ENCODE measurements around the gene DDX51. TPM values are rescaled to one million over a fixed set of nuclear protein-coding genes. Genes with fewer than 3 reads are reported as not detected.

The DDX51 gene
- total RNA-seq, 2 experiments from 2014 or later, result 58.0 to 59.3 TPM

DNA sequence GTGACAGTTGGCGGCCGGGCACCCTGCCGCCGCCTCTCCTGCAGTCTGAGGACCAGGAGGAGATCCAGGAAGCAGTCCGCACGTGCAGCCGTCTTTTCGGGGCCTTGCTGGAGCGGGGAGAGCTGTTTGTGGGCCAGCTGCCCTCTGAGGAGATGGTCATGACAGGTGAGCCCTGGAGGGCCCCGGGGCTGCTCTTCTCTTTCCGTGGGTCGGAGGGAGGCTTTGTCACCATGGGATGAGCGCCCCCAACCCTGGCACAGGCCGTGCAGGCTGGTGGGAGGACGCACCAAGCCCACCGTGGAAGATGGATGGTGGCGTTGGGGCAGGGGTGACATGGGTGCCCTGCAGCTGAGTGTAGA lies 670 bp upstream of the DDX51 start:
- DNase-seq (no peak), ATAC-seq (ENCODE audit: poor library complexity) (peak; percentile 6)
- Mint-ChIP-seq H3K27me3 (no peaks in the 10 kb centered on the region), H3K27ac (peak overlapping the region; percentile 98), H3K4me1 (ENCODE audit: low read depth) (peaks cover 25% of the 10 kb centered on the region), H3K4me3 (peak overlapping the region; percentile 87), H3K36me3 (ENCODE audit: low read depth) (peaks cover 41% of the 10 kb centered on the region), H3K9me3 (no peaks in the 10 kb centered on the region)
- H3K27ac ChIP-seq (ENCODE audit: low read depth in 1 of 2, low read length in 2 of 2), result peak overlapping the region; percentile 60 to 74
- peaks cover 44% of the 10 kb centered on the region for H3K4me1 ChIP-seq (ENCODE audit: insufficient read depth, low read length)
- CTCF ChIA-PET, result no interaction called here
- no peaks in the 10 kb centered on the region for H3K9me3 ChIP-seq (ENCODE audit: control insufficient read depth in 1 of 2, insufficient read depth in 1 of 2, low read length in 2 of 2)
- POLR2A ChIA-PET, result interaction anchor here (1.5 to 1.9 kb wide), 3 partner anchors 9 to 45 kb away, joined by 4 to 8 read pairs (median 6); no protein-coding TSS in a partner anchor
- intact Hi-C loops (cut with DNase I, micrococcal nuclease), result loop anchor here in 1 of 2 experiments (1.0 to 5.0 kb wide), 2 partner anchors 45 to 62 kb away; no protein-coding TSS in a partner anchor
- H3K4me3 ChIP-seq (ENCODE audit: low read length), result peak overlapping the region; percentile 72
- TF ChIP-seq, protein P1, sequence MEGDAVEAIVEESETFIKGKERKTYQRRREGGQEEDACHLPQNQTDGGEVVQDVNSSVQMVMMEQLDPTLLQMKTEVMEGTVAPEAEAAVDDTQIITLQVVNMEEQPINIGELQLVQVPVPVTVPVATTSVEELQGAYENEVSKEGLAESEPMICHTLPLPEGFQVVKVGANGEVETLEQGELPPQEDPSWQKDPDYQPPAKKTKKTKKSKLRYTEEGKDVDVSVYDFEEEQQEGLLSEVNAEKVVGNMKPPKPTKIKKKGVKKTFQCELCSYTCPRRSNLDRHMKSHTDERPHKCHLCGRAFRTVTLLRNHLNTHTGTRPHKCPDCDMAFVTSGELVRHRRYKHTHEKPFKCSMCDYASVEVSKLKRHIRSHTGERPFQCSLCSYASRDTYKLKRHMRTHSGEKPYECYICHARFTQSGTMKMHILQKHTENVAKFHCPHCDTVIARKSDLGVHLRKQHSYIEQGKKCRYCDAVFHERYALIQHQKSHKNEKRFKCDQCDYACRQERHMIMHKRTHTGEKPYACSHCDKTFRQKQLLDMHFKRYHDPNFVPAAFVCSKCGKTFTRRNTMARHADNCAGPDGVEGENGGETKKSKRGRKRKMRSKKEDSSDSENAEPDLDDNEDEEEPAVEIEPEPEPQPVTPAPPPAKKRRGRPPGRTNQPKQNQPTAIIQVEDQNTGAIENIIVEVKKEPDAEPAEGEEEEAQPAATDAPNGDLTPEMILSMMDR (IDR thresholded peaks at IDR 0.05), result no peak
- peaks cover 44% of the 10 kb centered on the region for H3K36me3 ChIP-seq (ENCODE audit: insufficient read depth, low read length)
- H3K27me3 ChIP-seq (ENCODE audit: control insufficient read depth in 1 of 2, insufficient read depth in 2 of 2, low read length in 2 of 2), result no peaks in the 10 kb centered on the region

DNA sequence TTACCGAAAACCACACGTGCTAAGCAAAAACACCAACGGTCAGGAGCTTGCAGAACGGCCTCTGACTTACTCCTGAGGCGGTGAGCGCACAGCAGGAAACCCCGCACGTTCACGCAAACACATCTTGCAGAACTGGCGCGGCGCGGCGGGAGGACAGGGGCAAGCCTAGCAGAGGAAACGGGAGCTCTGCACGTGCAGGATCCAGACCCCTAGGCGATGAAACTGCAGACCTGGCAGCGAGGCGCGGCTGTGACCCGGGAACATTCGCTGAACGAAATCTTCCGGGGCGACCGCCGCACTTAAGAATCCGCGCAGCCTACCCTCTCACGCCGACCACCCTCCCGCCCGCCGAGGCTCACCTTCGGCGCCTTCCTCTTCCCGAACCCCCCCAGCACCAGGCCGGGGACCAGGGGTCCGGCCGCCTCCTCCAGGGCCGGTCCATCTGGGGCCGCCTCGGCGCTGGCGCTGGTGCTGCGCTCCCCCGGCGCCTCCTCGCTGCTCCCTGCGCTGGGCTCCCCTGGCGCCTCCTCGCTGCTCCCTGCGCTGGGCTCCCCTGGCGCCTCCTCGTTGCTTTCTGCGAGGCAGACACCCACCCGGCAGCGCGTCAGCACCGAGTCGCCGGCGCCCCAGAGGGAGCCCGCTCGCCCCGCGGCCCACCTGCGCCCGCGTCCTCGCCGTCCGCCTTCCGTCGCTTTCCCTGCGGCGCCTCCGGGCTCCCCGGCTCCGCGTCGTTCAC lies 615 bp downstream of the DDX51 start:
- peak in 9 of 14 experiments; percentile 18 to 70 (median 26) for DNase-seq
- POLR2A ChIA-PET, result interaction anchor here (0.7 kb wide), 1 partner anchor 42 kb away, joined by 3 read pairs; no protein-coding TSS in a partner anchor
- Histone ChIP-seq H3K4me1 (ENCODE audit: insufficient read depth, low read length) (peaks cover 44% of the 10 kb centered on the region), H3K27me3 (ENCODE audit: control insufficient read depth in 1 of 2, insufficient read depth in 2 of 2, low read length in 2 of 2) (no peaks in the 10 kb centered on the region), H3K4me3 (ENCODE audit: low read length) (peak overlapping the region; percentile 50), H3K27ac (ENCODE audit: low read depth in 1 of 2, low read length in 2 of 2) (no peak overlapping the region), H3K9me3 (ENCODE audit: control insufficient read depth in 1 of 2, insufficient read depth in 1 of 2, low read length in 2 of 2) (no peaks in the 10 kb centered on the region), H3K36me3 (ENCODE audit: insufficient read depth, low read length) (peaks cover 55% of the 10 kb centered on the region)
- intact Hi-C loops (cut with DNase I, micrococcal nuclease), result loop anchor here in 1 of 2 experiments (1.0 to 5.0 kb wide), 2 partner anchors 46 to 61 kb away; no protein-coding TSS in a partner anchor
- Mint-ChIP-seq H3K27me3 (no peaks in the 10 kb centered on the region), H3K4me1 (ENCODE audit: low read depth) (peaks cover 25% of the 10 kb centered on the region), H3K27ac (peak overlapping the region; percentile 71), H3K9me3 (no peaks in the 10 kb centered on the region), H3K36me3 (ENCODE audit: low read depth) (peaks cover 47% of the 10 kb centered on the region), H3K4me3 (peak overlapping the region; percentile 82)
- TF ChIP-seq, protein P1 (IDR thresholded peaks at IDR 0.05), result no peak
- CTCF ChIA-PET, result interaction anchor here (1.5 kb wide), 1 partner anchor 10 kb away, joined by 3 read pairs; no protein-coding TSS in a partner anchor
- peak; percentile 54 for ATAC-seq (ENCODE audit: poor library complexity)

DNA sequence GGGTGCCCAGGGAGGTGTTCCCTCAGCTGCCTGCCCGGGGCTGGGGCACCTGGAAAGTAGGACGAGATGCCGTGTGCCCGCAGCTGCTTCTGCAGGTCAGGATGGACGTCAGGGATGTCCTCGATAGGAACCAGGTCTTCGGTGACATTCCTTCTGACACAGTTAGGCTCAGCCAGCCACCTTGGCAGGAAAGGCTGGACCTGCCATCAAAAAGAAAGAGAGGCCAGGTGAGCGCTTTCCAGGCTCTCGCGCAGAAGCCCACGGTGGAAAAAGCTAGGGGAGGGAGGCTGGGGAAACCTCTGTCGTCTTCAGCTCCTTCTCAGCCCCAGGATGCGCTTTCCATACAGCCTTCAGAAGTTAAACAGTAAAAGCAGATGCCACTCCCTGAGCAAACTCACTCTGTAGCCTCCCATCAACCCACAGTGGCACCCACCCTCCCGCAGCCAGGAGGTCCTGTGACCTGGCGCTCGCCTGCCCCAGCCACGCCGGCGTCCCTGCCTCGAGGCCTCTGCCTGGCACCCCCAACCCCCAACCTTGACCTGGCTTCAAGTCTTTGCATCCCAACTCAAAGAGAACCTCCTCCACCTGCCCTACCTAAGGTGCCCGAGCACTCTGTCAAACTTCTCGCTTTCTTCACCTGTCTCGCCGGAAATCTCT lies 1.3 kb downstream of the DDX51 start:
- H3K9me3 Mint-ChIP-seq, result no peaks in the 10 kb centered on the region
- peaks cover 50% of the 10 kb centered on the region for H3K36me3 Mint-ChIP-seq (ENCODE audit: low read depth)
- Histone ChIP-seq H3K4me3 (ENCODE audit: low read length) (peak overlapping the region; percentile 50), H3K27ac (ENCODE audit: low read depth in 1 of 2, low read length in 2 of 2) (no peak overlapping the region), H3K36me3 (ENCODE audit: insufficient read depth, low read length) (peaks cover 53% of the 10 kb centered on the region), H3K9me3 (ENCODE audit: control insufficient read depth in 1 of 2, insufficient read depth in 1 of 2, low read length in 2 of 2) (no peaks in the 10 kb centered on the region), H3K27me3 (ENCODE audit: control insufficient read depth in 1 of 2, insufficient read depth in 2 of 2, low read length in 2 of 2) (no peaks in the 10 kb centered on the region), H3K4me1 (ENCODE audit: insufficient read depth, low read length) (peaks cover 44% of the 10 kb centered on the region)
- TF ChIP-seq, protein P1 (IDR thresholded peaks at IDR 0.05), result no peak
- ChIA-PET CTCF (interaction anchor here (1.5 kb wide), 1 partner anchor 11 kb away, joined by 3 read pairs; no protein-coding TSS in a partner anchor), POLR2A (interaction anchor here (0.7 kb wide), 1 partner anchor 43 kb away, joined by 3 read pairs; no protein-coding TSS in a partner anchor)
- peaks cover 25% of the 10 kb centered on the region for H3K4me1 Mint-ChIP-seq (ENCODE audit: low read depth)
- H3K4me3 Mint-ChIP-seq, result peak overlapping the region; percentile 82
- ATAC-seq (ENCODE audit: poor library complexity) (no peak), DNase-seq (peak in 1 of 14 experiments; percentile 27)
- H3K27me3 Mint-ChIP-seq, result no peaks in the 10 kb centered on the region
- intact Hi-C loops (cut with DNase I, micrococcal nuclease), result loop anchor here in 1 of 2 experiments (5.0 kb wide), 1 partner anchor 61 kb away; no protein-coding TSS in a partner anchor
- H3K27ac Mint-ChIP-seq, result peak overlapping the region; percentile 71
